HG02610 (cell line): ENCODE results near the gene PDILT.
"Not testable (repeated sequence)": the region's sequence is repeated elsewhere in the genome, so short reads cannot be mapped to it uniquely, and the experiment has no call there.

Source experiments
- ATAC-seq: cut with Tn5 transposase; IDR thresholded peaks from one replicate; pipeline ENCODE4 v1.9.1; 2021; ENCODE audit warnings: mild to moderate bottlenecking, moderate library complexity; ENCODE audit not compliant: unreplicated experiment

Gene PDILT

DNA sequence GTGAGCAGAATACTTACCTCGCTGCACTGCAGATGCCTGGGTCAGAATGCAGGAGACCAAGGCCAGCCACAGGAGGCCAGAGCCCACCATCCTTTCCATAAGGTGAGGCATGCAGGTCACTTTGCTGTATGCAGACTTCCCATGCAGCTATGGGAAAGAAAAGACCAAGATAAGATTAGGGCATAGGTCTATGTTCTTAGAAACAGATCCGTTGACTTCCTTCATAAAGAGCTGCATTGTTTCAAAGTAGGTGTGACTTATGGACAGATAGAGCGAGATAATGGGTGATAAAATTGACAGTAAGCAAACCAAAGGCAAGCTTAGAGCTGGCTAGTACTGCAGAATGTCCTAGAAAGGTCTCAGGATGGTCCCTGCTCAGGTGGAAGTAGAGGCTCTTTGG lies 78.2 kb downstream of the PDILT start:
- ATAC-seq, result no peak

GRCh38 chr16:20325005-20325404 lies 79.5 kb downstream of the PDILT start:
- no peak for ATAC-seq

- no peak for ATAC-seq
Measured at GRCh38 chr16:20323591-20324117, 80.9 kb downstream of the PDILT start.

DNA sequence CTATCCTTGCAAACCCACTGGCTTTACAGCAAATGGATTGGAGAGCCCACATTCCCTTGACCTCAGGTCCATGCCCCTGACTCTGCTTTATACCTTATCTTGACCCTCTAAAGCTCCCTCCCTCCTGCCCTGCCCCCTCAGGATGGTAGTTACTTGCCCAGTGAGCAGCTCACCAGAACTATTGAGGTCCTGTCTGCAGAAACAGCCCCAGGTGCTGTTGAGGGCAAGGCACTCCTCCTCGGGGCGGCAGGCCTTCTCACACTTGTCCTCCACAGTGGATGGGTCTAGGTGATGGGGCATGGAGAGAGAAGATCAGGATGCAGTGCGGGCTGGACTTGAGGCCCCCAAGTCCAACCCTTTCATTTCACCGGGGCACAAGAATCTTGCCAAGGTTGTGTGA lies 81.8 kb downstream of the PDILT start:
- no peak for ATAC-seq

DNA sequence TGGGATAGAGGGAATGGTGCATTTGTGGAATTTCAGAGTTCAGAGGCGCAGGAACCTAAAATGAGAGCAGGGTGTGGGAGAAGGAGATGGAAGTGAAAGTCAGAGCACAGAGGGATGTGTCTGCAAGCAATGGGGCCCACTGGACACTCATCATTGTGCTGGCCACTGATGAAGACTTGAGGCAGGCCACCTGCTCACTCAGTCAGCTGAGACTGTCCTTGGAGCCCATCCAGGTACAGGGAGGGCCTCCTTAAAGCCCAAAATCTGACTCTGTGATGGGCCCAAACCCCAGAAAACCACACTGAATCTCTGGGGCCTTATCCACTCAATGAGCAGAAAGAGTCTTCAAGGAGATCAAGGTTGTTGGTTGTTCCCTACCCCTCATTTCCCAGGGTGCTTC lies 82.9 kb downstream of the PDILT start:
- ATAC-seq, result no peak

DNA sequence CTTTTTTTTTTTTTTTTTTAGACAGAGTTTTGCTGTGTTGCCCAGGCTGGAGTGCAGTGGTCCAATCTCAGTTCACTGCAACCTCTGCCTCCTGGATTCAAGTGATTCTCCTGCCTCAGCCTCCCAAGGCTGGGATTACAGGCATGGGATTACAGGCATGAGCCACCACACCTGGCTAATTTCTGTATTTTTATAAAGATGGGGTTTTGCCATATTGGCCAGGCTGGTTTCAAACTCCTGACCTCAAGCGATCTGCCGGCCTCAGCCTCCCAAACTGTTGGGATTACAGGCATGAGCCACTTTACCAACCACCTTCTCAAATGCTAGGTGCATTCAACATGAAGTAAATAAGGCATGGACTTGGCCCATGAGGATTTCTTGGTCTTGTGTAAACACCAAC lies 83.5 kb downstream of the PDILT start:
- not testable (repeated sequence) for ATAC-seq

DNA sequence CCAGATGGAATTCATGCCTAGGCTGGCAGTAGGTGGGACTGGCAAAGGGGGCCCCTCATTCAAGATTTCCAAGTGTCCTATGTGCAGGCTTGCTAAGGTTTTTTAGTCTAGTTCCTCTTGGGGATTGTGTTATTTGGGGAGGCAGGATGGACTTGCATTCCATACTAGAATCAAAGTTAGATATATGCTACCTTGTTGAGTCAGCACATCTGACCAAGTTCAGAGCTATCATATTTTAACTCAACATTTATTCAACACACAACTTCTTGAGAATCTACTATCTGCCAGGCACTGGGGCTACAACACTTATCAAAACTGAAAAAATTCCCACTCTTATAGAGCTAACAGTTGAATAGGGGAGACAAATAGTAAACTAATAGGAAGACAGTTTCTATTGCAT lies 83.9 kb downstream of the PDILT start:
- ATAC-seq, result no peak

DNA sequence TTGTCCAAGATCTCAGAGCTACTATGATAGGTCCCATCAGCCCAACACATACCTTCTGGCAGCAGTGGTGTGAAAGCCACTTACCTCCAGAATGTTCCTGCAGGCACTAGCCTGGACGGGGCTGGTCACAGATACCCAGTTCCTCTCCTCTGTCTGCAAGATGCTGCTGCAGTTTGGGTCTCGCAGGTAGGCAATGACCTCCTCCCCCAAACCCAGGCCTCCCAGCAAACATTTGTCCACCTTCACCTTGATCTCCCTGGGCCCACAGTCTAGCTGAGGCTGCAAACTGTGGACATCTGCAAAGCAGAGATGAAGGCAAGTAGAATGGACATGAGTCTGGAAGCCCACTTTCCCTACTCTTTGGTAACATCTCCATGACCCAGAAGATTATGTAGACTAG lies 84.4 kb downstream of the PDILT start:
- no peak for ATAC-seq

GRCh38 chr16:20319406-20319805 lies 85.1 kb downstream of the PDILT start:
- ATAC-seq, result no peak

DNA sequence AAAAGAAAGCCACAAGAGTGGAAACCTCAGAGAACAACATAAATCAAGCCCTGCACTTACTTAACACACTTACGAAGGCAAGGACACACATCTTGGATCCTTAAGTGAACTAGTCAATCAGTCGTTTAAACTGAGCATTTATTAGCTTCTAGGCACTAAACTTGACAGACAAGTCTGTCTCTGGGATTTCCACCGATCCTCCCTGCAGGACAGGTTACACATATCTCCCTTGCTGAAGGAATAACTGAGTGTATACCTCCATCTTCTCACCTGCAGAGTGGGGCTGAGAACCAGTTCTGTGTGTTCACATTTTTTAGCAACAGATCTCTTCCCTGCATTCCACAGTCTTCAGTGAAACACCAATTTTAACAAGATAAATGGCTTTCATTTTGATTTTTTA lies 86.1 kb downstream of the PDILT start:
- no peak for ATAC-seq

DNA sequence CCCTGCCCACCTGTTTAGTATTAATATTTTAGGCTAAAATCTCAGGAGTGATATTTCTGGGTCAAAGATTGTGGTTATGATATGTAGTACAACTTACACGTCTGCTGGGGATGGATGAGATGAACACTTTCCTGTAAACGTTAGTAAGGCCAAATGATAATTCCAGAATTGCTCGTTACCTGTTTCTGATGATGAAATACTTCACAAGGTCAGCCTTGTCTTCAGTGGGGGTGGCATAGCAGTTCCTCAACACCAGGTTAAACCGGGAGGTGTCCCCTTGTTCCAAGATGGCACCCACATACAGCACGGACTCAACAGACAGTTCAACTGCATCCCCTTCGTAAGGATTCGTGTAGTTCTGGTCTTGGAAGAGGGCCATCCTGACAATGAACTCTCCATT lies 86.5 kb downstream of the PDILT start:
- no peak for ATAC-seq

- ATAC-seq, result no peak
Measured at GRCh38 chr16:20317117-20317516, 87.4 kb downstream of the PDILT start.

DNA sequence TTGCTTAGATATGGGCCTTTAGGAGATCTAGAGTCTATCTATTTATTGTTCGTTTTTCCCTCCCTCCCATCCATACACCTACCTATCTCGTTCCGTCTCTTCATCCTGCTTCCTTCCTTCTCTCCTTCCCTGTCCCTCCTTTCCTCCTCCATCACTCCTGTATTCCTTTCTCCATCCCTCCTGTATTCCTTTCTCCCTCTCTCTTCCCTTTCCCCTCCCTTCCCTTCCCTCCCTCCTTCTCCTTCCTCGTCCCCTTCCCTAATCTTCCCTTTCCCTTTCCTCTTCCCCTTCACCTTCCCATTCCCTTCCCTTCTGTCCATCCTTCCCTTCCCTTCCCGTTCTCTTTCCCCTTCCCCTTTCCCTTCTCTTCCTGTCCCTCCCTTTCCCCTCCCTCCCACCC lies 87.8 kb downstream of the PDILT start:
- no peak for ATAC-seq

- no peak for ATAC-seq
Measured at GRCh38 chr16:20315764-20316163, 88.8 kb downstream of the PDILT start.

GRCh38 chr16:20314575-20314974 lies 90.0 kb downstream of the PDILT start:
- ATAC-seq, result no peak

GRCh38 chr16:20313741-20314140 lies 90.8 kb downstream of the PDILT start:
- ATAC-seq, result no peak

DNA sequence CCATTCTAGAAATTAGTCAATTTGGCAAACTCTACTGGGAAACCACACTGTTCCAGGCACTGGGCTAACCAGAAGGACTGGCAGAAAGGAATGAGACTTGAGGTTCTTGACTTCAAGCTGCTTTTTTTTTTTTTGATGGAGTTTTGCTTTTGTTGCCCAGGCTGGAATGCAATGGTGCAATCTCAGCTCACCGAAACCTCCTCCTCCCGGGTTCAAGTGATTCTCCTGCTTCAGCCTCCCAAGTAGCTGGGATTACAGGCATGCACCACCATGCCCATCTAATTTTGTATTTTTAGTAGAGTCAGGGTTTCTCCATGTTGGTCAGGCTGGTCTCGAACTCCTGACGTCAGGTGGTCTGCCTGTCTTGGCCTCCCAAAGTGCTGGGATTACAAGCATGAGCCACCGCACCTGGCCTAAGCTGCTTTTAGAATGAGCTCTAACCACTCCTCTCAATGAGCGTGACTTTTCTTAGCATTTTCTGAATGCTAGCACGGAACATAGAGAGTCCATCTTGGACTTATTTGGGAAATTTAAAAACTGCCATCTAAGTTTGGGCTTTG lies 91.9 kb downstream of the PDILT start:
- ATAC-seq, result not testable (repeated sequence)

DNA sequence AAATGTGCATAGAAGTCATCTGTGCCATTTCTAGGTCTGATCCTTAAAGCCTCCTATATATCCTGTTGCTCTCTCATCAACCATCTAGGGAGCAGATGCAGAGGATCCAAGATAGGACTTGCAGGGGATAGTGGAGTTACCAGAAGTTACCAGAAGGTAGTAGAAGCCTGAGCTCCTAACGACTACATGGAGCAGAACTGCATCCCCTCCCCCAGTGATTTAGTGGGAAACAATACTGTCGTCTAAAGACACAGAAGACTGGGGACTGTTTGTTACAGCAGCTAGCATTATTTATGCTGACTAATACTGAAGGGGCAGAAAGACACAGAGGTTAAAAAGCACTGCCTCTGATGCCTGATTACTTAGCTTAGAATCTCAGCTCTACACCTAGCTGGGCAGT lies 93.0 kb downstream of the PDILT start:
- no peak for ATAC-seq

DNA sequence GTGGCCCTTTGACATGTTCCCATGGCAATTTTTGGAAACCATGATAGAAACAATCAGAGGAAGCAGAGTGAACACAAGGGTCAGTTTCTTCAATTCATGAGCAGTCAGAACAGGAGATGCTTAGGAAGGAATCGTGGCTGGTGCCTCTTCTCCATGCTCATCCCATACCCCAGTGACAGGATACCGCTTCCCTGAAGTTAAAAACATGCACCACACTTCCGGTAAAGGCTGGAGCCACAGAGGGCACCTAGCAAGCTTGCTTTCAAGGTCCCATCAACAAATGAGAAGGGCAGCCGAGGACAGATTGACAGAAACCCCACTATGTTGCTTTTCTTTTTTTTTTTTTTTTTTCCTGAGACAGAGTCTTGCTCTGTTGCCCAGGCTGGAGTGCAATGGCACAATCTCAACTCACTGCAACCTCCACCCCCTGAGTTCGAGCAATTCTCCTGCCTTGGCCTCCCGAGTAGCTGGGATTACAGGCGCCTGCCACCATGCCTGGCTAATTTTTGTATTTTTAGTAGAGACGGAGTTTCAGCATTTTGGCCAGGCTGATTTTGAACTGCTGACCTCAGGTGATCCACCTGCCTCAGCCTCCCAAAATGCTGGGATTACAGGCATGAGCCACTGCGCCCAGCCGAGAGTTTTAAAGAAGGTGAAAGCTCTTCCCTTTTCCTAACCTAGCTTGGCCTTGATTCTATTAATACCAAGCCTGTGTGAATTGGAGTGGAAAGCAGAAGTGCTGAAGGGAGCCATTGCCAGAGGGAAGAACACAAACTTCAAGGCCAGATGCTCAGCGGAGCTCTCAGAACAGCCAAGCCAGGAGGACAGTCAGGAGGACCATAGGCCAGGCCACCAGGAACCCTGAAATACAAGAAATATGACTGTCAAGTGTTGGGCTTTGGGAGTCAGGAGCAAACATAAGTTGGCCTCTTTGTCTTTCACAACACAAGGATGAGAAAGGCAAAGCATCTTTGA lies 93.8 kb downstream of the PDILT start:
- no peak for ATAC-seq

DNA sequence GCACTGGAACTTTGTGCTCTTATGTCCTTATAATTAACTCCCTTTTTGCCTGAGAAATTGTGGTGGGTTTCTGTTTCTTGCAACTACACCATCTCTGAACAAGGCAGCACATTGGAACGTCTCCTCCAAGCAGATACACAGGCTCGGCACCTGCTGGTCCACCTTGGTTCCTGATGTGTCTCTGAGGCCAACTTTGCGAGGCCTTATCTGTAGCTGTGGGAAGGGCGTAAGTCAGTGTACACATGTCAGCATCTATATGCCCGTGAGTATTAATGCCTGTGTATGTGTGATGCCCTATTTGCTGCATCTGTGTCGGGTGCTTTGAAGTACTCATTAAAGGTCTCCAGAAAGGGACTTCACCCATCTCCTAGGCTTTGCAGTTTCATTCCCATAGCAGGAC lies 94.8 kb downstream of the PDILT start:
- no peak for ATAC-seq
